GM19467 (cell line): Measurements from ENCODE around the gene CX3CL1.

ENCODE experiments used
- ATAC-seq: cut with Tn5 transposase; IDR thresholded peaks from one replicate; pipeline ENCODE4 v1.9.1; 2021; ENCODE audit warnings: mild to moderate bottlenecking, moderate library complexity; ENCODE audit not compliant: unreplicated experiment

The CX3CL1 gene

DNA sequence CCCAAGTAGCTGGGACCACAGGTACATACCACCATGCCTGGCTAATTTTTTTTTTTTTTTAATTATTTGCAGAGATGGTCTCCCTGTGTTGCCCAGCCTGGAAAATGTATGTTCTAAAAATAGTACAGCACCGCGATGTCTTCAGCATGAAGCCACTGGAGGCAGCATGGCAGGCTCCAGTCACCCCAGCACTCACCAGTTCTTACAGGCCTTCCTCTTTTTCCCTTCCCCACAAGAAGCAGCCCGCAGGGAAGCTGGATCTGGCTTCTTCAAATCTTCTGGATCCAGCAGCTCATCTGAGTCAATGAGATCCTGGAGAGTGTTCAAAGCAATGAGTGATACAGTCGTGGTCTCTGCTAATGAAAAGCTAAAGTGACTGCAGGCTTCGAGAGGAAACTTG is 58.7 kb downstream of the CX3CL1 start:
- no peak for ATAC-seq

DNA sequence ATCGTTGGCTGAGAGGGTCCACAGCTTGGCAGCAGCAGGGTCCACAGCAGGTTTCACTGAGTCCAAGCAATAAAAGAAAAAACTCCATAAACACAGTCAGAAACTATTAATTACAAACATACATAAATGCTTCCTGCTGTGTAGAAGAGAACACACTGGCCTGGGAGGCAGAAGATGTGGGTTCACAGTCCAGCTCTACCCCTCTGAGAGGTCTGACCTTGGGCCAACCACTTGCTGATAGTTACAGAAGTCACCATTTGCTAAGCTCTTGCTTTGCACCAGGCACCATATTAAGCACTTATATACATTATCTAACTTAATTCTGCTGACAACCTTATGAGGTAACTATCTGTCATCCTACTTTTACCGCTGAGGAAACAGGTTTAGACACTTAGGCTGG is 60.2 kb downstream of the CX3CL1 start:
- ATAC-seq: no peak

DNA sequence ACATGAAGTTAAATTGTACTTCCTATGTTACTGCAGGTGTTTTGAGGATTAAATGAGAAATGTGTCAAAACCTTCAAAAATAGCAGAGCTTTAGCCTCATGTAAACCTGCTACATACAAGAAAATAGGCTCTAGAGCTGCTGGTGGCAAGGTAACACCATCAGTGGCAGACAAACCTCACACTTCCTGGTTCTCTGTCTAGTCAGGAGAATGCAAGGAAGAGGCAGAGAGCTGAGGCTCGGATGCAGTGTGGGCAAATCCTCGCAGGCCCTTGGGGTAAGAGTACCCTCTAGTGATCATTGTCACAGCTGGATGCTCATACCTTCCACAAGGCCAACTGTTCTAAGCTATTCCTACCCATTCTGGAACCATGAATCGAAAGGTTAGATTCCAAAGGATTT is 60.7 kb downstream of the CX3CL1 start:
- ATAC-seq: no peak

DNA sequence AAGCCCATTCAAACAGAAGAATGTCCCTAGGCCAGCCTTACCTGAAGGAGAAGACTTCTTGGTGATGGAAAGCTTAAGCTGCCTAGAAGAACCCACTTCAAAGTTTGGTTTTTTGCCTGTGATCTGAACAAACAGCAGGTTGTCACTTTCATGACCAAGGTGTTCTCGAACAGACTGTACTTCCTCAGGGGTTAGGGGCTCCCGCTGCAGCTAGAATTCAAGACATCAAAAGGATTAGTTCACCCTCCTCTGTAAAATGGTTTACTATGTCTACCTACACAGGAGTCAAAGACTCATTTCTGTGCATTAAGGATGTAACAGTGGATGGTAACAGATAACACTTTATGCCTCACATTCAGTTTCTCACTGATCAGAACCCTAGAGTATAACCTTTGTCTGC is 61.7 kb downstream of the CX3CL1 start:
- ATAC-seq: no peak
